Fibroblast of skin of abdomen (primary cell): ENCODE results near the gene COPE.
"Not testable (repeated sequence)": the region's sequence is repeated elsewhere in the genome, so short reads cannot be mapped to it uniquely, and the experiment has no call there.

Experiments
- DNase-seq: peaks from one replicate; pipeline ENCODE4 v3.0.0-alpha.2; 2013

COPE gene

DNA sequence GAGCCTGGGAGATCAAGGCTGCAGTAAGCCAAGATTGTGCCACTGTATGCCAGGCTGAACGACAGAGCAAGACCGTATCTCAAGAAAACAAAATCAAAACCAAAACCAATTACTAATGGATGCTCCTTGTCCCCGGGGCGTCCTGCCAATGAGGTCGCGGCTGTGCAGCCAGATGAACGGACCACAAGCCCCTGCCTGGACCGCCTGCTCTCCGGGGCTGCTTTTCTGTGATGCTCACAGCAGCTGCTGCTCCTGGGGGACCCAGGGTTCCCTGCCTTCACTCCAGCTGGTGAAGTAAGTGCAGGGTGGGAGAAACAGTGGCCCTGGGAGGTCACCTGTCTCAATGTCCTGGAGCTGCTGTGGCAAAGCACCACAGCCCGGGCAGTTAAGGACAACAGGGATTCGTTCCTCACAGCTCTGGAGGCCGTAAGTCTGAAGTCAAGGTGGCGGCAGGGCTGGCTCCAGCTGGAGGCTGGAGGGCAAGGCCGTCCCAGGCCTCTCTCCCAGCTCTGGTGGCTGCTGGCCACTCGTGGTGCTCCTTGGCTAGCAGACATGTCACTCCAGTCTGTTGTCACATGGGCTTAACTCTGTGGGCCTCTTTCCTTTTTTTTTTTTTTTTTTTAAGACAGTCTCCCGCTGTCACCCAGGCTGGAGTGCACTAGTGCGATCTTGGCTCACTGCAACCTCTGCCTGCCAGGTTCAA, 10.1 kb downstream of the COPE start:
- no peak for DNase-seq

DNA sequence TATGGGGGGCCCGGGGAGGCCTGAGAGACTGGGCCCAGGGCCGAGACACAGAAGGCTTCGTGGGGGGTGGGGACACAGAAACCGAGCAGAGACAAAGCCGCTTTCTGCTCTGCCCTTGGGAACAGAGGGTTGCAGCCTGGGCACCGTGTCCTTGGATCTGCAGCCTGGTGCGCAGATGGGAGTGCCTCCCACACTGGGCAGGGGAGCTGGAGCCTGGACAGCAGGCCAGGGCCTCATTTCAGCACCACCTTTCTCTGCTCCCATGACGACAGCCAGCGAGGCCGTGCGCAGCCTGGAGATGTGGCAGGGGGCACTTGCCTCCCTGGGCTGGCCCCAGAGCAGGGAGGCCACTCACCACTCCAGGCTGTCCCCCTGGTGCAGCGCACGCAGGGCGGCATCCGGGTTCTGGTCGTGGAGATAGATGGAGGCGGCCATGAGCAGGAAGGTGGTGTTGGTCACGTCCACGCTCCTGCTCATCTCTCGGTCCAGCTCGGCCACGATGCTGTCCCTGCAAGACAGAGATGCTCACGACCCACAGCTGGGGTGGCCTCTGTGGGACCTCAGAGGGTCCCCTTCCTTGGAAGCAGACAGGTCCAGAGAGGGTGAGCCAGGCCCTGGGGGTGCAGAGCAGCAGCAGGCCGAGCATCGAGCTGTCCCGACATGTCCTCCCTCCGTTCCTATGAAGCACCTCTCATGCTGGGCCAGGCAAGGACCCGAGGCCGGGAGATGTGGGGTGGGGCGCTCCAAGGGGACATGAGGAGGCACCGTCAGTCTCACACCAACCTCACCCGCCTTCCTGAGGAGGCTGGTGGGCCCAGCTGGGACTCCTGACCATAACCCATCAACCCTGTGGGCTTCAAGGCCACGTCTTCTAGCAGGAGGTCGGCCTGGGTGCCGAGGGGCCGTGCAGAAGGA, 12.3 kb downstream of the COPE start:
- no peak for DNase-seq

DNA sequence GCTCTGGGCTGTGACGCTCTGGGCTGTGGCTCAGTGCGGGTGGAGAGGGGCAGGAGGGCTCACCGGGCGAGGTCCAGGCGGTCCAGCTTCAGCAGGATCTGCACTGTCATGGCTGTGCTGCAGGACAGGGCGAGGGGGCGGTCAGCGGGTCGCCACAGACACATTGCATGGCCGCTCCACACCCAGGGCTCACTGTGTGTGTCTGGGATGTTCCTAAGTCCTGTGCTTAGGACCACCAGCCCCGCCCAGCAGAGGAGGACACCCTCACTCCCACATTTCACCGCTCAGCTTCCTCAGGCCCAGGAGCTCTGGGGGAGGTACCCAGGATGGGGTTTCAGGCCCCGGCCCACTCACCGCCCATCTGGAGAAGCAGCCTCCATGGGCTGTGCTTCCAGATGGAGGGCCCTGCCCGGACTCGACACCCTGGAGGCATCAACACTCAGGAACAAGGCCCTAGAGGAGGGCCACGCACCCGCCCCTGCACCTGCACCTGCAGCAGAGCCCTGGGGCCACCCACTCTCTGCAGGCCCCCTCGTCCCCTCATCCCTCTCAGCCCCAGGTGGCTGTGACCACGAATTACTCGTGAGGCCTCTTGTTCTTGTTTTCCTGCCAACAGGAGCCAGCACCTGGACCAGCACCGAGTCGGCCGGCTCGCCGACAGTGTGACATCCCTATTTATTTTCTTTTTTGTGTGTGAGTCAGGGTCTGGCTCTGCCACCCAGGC, 13.5 kb downstream of the COPE start:
- no peak for DNase-seq

DNA sequence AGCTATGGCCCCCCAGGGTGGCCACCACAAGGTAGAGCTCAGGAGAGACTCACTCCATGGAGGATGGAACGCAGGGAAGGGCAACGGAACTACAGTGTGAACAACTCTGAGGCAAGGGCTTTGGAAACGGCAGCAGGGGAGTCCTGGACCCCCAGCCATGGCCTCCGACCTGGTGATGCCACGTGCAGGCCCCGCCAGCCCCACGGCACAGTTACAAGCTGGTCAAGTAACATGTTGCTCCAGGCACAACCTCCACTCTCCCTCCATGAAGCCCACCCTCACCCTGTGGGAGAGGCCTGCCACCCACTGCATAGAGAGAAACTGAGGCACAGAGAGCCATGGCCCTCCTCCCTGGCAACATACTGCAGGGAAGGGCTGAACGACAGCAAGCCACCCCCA, 14.1 kb downstream of the COPE start:
- DNase-seq, result no peak

DNA sequence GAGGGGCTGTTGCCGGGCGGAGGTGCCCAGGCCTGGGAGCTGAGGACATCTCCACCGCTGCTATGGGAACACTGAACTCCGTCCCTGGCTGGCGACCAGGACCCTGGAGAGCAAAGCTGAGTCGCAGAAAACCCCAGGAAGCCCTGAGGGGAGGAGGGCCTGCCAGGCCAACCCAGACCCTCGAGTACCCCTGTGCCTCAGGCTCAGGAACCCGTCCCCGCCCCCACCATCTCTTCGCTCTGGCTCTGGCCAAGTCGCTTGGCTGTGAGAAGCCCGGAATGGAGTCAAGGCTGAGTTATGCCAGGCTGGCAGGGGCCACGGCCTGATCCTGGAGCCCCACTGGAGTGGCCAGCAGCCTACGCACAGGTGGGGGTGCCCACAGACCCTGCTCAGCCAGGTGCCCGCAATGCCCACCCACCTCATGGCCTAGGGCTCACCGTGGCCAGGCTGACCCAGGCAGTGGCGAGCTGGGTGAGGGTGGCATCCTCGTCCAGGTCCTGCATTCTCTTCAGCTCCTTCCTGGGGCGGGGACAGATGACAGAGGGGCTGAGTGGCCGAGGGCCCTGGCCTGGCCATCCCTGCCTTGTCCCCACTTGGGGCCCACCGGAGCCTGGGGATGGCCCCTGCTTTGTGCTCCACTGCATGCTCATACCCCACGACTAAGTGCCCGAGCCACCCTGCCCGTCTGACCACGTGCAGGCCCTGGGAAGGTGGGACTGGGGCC, 14.7 kb downstream of the COPE start:
- DNase-seq, result no peak

DNA sequence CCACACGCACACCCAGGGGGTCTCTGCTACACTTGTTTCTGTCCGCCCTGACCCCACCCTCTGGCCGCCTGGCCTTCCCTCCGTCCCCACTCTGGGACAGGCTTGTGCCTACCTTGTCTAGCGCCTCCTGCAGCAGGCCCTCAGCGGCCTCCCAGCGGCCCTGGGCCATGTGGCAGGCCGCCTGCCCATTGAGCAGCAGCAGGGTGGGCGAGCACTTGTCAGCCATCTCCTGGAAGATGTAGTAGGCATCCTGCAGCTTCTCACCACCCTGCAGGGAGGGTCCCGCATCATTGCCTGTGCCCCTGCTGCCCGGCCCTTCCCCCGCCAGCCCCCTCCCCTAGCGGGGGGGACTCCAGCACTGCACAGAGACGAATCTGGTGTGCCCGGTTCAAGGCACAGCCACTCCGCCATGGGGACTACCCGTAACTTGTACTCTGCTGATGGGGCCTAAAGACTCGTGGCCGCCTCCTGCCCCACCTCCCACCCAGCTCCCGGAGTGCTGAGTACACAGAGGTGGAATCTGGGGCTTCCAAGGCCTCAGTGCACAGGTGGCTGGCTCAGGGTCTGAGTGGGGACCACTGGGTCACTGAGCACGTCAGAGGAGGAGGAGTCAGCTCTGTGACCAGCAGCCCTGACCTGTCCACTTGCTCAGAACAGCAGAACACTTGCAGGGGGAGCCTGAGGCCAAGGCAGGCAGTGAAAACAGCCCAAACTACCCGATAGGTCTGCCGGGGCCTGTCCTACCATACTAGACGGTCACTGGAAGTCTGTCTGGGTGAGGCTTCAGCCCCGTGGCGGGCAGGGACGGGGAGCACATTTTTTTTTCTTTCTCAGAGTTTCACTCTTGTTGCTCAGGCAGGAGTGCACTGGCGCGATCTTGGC, 15.8 kb downstream of the COPE start:
- no peak for DNase-seq

DNA sequence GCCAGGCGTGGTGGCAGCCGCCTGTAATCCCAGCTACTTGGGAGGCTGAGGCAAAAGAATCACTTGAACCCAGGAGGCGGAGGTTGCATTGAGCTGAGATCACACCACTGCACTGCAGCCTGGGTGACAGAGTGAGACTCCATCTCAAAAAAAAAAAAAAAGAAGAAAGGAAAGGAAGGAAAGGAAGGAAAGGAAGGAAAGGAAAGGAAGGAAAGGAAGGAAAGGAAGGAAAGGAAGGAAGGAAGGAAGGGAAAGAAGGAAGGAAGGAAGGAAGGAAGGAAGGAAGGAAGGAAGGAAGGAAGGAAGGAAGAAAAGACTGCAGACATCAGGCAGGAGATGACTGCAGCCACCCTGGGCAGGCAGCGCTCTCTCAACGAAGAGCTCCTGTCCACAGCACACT, 16.7 kb downstream of the COPE start:
- DNase-seq, result not testable (repeated sequence)

DNA sequence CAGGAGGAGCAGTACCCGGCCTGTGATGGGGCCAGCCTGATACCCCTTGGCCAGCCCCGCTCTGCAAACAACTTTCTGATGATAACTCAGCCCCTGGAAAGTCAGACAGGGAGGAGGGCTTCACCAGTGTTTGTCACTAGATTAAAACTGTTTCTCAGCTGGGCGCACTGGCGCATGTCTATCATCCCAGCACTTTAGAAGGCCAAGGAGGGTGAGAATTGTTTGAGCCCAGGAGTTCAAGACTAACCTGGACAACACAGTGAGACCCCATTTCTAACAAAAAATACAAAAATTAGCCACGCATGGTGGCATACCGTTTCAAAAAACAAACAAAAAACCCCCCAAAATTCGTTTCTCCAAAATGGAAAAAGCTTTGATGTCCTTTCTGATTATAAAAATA, 17.7 kb downstream of the COPE start:
- no peak for DNase-seq

DNA sequence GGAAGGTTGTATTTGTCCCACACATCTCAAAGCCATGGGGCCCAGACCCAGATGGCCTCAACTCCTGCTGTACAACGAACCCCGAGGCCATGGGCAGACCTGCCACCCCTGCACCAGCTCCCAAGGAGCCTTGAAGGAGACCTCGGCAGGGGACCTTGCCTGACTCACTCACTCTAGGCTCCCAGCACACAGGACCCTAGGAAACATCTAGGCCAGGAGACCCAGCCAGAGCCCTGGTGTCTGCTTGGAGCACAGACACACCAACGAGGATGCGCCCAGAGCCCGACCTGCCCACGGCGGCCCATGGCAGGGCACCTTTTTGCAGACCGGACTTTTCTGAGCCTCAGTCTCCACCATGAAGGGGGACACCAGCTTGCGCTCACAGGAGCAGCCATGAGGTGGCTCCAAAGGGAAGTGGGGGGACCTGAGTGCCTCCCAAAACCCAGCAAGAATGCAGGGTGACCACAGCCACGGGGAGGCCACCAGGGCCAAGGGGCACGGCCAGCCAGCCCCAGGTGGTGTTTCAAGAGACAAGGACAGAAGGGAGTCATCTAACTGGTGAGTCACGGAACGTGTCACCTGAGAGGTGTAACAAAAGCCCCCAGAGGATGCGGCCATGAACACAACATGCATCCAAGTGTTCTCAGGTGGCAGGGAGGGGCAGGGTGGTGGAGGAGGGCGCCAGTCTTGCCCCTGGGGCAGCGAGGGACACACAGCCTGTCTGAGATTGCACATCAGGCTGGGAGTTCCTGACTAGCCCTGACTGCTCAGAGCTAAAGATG, 18.3 kb downstream of the COPE start:
- no peak for DNase-seq

DNA sequence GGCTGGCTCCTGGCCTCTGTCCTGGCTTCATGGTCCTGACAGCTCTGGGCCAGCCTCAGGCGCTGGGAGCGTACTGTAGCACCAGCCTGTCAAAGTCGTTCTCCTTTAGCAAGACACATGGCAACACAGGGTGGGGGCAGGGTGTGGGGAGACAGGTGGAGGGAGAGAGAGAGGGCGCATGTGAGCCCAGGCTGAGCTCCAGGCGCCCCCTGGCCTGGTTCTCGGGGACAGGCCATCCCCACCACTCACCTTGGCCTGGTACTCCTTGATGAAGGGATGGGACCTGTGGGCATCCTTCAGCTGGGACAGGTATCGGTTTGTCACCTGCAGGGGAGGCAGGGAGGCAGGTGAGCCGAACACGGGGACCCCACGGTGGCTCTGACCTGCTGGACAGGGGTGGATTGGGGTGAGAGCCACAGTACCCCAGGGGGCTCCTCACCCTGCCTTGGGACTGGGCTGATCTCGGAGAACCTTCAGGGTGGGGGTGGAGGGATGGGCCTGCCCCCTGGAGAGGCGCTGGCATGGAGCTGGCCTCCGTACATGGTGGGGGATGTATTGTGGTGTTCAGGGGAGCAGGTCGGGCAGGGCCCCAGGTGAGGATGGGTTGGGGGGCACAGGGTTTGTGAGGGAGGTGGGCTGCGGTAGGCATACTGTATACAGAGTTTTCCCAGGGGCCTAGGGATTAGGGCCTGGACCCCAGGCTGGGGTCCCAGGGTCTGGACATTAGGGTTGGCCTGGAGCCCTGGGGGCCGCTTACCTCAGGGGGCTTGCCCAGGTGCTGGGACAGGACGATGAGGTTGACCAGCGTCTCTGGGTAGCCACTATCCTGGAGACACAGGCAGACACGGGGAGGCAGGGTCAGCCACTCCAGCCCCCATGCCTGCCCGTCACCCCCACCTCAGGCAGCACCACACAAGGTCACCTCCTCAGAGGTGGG, 19.3 kb downstream of the COPE start:
- no peak for DNase-seq

DNA sequence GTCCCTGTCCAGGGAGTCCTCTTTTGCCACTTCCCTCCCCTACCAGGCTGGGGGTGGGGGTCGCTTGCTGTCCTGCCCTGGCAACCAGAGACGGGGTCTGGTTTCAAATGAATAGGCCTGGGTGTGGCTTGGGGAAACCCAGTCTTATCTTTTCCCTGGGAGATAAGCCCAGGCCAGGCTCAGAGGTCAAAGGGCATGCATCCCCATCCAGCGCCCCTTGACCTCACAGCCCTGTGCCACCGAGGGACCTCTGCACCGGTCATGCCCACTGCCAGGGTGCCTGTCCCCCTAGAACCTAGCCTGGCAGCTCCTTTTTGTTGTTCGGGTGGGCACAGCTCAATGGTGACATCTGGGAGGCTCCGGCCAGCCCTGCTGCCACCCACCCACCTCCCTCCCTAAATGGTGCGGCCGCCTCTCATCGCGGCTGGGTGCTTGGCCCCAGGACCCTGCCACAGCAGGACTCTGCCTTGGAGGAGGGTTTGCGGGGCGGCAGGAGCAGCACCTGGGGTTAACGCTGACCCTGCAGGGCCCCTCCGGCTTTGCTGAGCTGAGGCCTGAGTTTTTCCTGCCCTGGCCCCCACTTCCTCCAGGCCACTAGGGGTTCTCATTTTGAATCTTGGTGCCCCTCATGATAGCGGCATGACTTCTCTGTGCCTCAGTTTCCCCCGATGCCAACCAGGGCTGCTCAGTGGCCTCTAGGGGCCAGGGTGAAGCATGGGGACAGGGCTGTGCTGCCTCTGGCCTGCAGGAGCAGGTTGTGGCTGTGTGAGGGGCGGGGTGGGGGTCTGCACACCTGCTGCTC, 20.4 kb downstream of the COPE start:
- DNase-seq, result no peak

DNA sequence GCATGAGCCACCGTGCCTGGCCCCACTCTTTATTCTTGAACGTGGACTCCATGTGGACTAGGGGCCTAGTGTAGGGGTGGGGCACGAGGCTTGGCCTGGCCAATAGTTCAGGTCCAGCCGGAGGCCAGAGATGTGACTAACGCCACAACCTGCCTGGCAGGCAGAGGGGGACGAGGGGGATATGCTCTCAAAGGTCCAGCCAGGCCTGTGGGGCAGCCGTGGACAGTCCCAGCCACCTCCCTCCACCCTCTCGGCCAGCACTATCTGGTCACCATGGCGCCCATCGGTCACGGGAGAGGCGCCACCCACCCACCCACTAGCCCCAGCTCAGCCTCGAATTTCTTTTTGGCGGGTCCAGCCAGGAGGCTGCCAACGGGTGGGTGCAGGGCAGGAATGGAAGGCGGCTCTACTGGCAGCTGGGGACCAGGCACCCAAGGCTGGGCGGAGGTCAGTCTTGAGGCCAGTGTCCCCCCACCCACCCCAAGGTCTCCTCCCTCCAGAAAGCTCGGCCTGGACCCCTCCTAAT, 21.0 kb downstream of the COPE start:
- no peak for DNase-seq

DNA sequence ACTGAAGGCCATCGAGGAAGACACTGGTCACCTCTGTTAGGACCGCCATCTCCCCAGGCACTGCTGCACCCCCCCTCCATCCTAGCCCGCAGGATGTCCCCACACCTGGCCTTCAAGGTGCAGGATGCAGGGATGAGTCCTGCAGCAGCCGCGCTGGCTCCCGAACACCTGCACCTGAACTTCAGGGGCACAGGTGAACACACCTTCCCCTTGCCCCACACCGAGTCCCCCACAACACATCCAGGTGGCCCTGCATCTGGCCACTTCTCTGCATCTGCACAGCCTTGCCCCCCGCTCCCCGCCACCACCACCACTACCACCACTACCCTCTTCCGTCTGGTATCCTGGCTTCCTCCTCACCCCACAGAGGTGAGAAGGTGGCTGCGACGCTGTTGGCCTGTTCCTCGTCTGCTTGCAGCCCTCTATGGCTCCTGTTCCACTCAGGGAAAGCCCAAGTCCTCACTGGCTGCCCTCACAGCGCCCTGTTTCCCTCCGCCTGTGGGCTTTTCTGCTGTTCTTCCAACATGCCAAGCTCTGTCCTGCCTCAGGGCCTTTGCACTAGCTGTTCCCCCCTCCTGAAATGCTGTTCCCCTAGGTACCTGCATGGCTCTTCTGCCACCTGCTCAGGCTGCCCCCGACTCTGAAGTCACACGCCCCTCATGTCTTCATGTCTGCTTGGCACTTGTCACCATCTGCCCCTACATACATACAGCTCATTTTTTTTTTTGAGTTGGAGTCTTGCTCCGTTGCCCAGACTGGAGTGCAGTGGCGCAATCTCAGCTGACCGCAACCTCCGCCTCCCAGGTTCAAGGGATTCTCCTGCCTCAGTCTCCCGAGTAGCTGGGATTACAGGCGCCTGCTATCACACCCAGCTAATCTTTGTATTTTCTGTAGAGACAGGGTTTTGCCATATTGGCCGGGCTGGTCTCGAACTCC, 21.8 kb downstream of the COPE start:
- no peak for DNase-seq

DNA sequence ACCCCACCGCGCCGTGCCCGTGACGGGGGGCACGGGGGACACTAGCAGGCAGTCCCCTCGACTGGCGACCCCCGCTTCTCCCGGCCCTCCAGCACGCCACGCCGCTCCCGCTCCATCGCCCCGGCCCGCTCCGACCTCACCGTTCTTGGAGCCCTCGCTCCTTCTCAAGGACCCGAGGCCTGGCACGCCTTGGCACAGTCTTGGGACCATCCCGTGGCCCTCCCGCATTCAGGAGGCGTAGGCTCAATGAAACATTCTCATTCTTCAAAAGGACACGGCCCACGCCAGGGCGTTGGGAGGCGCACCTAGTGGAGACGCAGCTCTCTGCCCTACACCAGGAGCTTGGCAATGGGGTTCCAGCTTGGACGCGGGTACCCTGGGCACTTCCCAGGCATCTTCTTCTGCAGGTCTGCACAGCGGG, 22.8 kb downstream of the COPE start:
- no peak for DNase-seq

DNA sequence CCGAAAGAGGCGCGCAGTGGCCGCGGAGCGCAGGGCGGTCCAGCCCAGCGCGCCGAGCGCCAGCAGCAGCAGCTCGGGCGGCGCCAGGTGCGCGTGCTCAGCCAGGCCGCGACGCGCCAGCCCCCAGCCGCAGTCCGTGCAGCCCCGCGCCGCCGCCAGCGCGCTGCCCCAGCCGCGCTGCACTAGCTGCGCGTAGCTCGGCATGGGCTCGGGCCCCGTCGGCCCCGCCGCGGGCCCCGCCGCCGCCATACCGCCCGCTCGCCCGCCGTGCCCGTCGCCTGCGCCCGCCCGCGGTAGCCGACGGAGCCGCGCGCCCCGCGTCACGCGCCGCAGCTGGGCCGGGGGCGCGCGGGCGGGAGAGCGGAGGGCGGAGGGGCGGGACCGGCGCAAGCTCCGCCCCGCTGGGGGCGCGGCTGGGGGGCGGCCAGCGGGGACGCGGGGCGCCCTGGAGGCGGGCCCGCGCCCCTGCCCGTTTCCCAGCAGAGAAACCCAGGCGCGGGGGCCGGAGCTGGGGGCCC, 23.3 kb downstream of the COPE start, which contains the start of gene CERS1:
TSS of gene CERS1 (minus strand) at position 335 of the 518 bp plus-strand sequence. CDS start at position 249, 86 bp downstream.
- DNase-seq, result no peak

DNA sequence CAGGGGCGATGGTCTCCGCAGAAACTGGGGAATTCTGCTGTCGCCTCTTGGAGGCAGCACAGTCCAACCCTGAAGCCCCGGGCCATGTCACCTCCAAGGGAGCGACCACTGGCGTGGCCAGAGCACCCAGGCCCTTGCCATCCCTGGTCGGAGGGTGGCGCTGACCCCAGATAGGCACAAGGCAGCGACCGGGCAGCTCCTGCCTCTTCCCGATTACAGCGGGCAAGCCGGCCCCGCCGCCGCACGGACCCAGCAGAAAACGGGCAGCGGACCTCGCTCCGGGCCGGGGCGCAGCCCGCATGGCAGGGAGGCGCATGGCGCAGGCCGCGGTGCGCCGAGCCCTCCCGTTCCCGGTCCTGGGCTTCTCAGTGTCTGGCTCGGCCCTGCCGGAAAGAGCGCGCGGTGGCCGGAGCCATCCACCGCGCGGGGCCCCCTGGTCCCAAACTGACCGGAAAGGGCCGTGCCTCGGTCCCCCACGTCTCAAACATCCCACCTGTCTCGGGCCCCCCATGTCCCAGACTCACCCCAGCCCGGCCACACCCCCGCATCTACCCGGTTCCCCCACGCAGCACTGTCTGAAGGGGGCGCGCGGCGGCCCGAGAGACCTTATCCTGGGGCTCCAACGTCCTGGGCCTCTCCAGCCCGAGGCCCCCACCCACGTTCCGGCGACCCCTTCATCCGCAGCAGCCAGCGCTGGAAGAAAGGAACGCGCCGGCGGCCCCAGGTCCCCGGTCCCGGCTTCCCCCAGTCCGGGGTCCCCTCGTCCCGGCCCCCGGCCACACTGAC, 24.0 kb downstream of the COPE start:
- DNase-seq, result no peak
